ENCODE data around the gene RDH16. TPM values are rescaled to one million over a fixed set of nuclear protein-coding genes. Genes with fewer than 3 reads are reported as not detected.
"Not testable (repeated sequence)": the region's sequence is repeated elsewhere in the genome, so short reads cannot be mapped to it uniquely, and the experiment has no call there.

The RDH16 gene
- total and polyA plus RNA-seq, 8 donors: 0.08 to 0.84 (median 0.31) TPM

GRCh38 chr12:56989861-56990610 lies 32.6 kb upstream of the RDH16 start:
- Histone ChIP-seq H3K9me3 (no peaks in the 10 kb centered on the region), H3K36me3 (no peaks in the 10 kb centered on the region), H3K27me3 (no peaks in the 10 kb centered on the region), H3K4me3 (no peak overlapping the region), H3K27ac (no peak overlapping the region), H3K4me1 (no peaks in the 10 kb centered on the region)
- TF ChIP-seq CTCF (IDR thresholded peaks at IDR 0.05): no peak
- ATAC-seq (no peak), FAIRE-seq (no peak), DNase-seq (no peak)
- intact Hi-C loops (cut with DNase I): loop anchor here in 2 of 3 donors (5.0 kb wide), 1 partner anchor 233 kb away; no protein-coding TSS in a partner anchor
- 52 to 55% methylated on average over 7 of the region's 7 CpGs for WGBS, 2 donors

- intact Hi-C loops (cut with DNase I): loop anchor here in 2 of 3 donors (5.0 kb wide), 1 partner anchor 231 kb away; no protein-coding TSS in a partner anchor
- ATAC-seq: peak in 2 of 4 donors; percentile 4 to 8
Observed at GRCh38 chr12:56988207-56988739, 30.9 kb upstream of the RDH16 start.

GRCh38 chr12:56987551-56988053 lies 30.2 kb upstream of the RDH16 start:
- Histone ChIP-seq H3K27ac (no peak overlapping the region), H3K36me3 (no peaks in the 10 kb centered on the region), H3K4me1 (no peaks in the 10 kb centered on the region), H3K9me3 (no peaks in the 10 kb centered on the region), H3K4me3 (no peak overlapping the region), H3K27me3 (no peaks in the 10 kb centered on the region)
- ATAC-seq: peak; percentile 85 to 97 (median 94)
- peak; percentile 55 to 91 (median 78) for DNase-seq
- WGBS, 2 donors: 20 to 21% methylated on average over 11 of the region's 11 CpGs
- intact Hi-C loops (cut with DNase I): loop anchor here in 2 of 3 donors (5.0 kb wide), 1 partner anchor 230 kb away; no protein-coding TSS in a partner anchor
- TF ChIP-seq CTCF (IDR thresholded peaks at IDR 0.05): peak; percentile 79 to 93 (median 92)
- FAIRE-seq: no peak

More at GRCh38 chr12:56988207-56988739, 30.9 kb upstream of the RDH16 start:
- WGBS, 2 donors: 42 to 55% methylated on average over 5 of the region's 5 CpGs
- TF ChIP-seq CTCF (IDR thresholded peaks at IDR 0.05): no peak
- Histone ChIP-seq H3K4me3 (no peak overlapping the region), H3K27me3 (no peaks in the 10 kb centered on the region), H3K9me3 (no peaks in the 10 kb centered on the region), H3K4me1 (no peaks in the 10 kb centered on the region), H3K36me3 (no peaks in the 10 kb centered on the region), H3K27ac (no peak overlapping the region)
- no peak for DNase-seq
- no peak for FAIRE-seq

GRCh38 chr12:56987011-56987410 lies 29.6 kb upstream of the RDH16 start:
- intact Hi-C loops (cut with DNase I): loop anchor here in 2 of 3 donors (5.0 kb wide), 1 partner anchor 230 kb away; no protein-coding TSS in a partner anchor
- no peak for TF ChIP-seq CTCF (IDR thresholded peaks at IDR 0.05)
- Histone ChIP-seq H3K36me3 (no peaks in the 10 kb centered on the region), H3K27me3 (no peaks in the 10 kb centered on the region), H3K27ac (no peak overlapping the region), H3K4me1 (no peaks in the 10 kb centered on the region), H3K4me3 (no peak overlapping the region), H3K9me3 (no peaks in the 10 kb centered on the region)
- FAIRE-seq (no peak), ATAC-seq (no peak), DNase-seq (no peak)

- not testable (repeated sequence) for FAIRE-seq, H3K4me1 ChIP-seq, H3K36me3 ChIP-seq, H3K4me3 ChIP-seq, H3K27me3 ChIP-seq, H3K27ac ChIP-seq, H3K9me3 ChIP-seq, DNase-seq
- WGBS, 2 donors: 66 to 71% methylated on average over 5 of the region's 6 CpGs
- ATAC-seq: peak in 2 of 4 donors; percentile 50 to 55
- intact Hi-C loops (cut with DNase I): loop anchor here in 2 of 3 donors (5.0 kb wide), 1 partner anchor 228 kb away; no protein-coding TSS in a partner anchor
Observed at GRCh38 chr12:56985714-56986113, 28.3 kb upstream of the RDH16 start.

Data from pancreas (tissue), 10 donors.